OCI-M1 (cell line): ENCODE results near the gene SNAP47.

Experiments used
- DNase-seq: peaks from one replicate; lab custom pipeline; 2025; lab: John Stamatoyannopoulos, UW

The SNAP47 gene

DNA sequence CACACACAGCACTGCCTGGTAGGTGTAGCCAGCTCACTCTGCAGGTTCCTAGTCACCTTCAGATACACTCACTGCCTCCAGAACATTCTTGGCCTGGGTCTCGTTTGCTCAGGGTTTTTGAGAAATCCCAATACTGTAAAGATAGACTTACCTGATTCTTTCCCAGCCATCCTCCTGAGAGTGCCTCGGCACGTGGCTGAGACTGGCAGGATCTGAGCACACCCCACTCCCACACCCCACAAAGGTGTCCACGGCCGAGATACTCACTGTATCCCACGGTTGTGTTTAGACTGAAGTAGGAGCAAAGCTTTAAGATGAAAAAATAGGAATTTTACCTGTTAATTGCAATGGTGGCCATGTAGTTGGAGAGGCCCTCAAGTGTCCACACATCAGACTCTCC, 33.4 kb downstream of the SNAP47 start:
- no peak for DNase-seq

DNA sequence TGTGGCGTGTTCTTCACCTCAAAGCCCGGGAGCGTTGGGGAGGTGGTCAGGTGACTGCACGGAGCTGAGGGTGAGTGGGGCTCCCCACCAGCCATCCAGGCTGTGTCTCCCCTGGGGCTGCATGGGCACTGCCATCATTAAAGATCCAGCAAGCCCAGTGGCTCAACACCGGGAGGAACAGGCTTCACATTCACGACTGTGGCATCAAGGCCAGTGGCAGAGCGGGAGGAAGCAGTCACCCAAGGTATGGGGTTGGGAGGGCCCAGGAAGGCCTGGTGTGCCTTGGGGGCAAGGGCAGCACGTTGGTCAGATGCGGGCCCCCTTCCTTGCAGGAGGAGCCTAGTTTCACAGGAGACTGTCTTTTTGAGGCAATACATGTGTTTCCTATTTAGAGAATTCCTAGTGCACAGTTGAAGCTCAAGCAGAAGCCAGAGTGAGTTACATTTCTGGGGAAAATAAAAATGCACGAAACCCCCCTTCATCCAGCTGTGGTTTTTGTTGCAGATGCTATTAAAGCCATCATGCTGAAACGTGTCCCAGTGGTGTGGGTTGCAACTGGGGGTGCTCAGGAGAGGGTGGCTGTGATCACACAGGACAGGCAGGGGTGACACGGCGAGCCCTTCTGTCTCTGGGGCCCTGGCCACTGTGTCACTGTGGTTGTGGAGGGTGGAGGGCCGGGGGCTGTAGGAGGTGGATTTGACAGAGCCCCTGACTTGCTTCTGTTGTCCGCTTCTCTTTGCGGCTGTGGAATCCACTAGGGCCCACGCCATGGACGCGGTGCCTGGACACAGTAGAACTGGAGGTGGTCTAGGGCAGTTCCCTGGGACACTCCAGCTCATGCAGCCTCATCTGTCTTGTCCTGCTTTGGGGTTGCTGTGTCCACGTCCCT, 34.1 kb downstream of the SNAP47 start:
- no peak for DNase-seq

DNA sequence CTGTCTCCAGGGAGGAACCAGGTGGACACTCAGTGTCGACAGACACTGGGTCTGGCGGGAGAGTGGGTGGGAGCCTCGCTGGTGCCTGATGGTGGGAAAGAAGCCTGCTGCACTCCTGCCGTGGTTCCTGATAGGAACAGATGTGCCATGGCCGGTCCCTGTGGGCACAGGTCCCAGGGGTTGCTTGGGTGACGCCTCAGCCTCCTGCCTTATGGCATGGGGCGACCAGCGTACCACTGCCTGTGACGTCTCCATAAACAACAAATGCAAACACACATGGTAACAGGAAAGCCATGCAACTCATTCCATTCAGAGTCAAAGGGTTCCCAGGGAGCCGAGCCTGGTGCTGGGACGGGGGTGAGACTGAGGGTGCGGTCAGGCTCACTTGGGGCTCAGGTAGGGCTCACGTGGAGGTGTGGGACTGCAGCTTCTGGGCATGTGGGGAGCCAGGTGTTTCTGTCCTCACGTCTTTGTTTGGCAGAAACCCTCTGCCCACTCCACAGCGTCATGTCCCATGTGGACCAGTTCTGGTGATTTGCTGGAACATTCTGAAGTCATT, 34.8 kb downstream of the SNAP47 start:
- DNase-seq: no peak

DNA sequence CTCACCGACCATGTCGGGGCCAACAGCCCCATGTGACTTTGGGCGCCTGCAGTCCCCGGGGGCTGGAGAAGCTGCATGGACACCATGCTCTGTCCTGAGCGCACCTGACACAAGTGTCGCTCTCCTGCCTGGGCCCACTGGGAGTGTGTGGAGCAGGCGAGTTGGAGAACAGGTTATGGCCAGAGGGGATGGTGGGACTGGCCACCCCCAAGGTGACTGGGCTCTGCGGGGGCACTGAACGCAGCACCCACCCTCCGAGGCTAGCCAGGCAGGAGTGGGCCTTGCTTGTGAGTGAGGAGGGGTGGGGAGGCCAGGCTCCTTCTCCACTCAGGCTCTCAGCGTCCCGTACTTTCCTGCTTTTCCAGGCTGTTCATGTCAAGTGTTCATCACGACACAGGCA, 35.6 kb downstream of the SNAP47 start:
- DNase-seq: no peak

DNA sequence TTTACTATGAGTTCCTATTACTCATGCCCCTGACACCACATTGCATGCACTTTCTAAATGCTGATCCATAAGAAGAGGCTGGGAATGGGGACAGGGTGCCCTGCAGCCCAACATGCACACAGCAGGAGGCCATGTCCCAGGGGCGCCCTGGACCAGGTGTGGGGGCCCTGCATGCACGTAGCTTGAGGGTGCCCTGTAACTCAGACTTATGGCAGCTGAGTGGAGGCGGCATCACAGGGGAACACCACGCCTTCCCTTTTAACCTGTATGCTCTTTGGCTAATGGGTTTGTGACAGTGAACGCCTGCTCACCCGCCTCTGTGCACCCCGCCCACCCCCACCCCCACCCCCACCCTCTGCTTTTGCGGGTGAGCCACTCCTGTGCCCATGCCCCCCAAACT, 36.1 kb downstream of the SNAP47 start:
- no peak for DNase-seq

DNA sequence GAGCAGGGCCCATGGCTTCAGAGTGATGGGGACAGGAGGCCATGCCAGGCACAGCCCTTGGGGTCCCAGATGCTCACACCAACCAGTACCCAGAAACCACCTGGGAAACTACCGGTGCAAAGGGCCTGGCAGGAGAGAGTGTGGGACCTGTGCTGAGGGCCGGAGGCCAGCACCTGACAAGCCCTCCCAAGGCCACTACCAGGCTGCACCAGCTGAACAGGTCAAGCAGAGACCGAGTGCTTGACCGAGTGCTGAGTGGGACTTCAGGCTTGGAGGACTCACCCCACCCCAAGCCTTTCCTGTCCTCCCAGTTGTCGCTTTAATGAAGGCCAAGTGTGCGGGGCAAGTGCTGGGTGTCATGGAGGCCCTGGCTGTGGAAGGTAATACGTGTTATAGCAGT, 36.5 kb downstream of the SNAP47 start:
- no peak for DNase-seq

DNA sequence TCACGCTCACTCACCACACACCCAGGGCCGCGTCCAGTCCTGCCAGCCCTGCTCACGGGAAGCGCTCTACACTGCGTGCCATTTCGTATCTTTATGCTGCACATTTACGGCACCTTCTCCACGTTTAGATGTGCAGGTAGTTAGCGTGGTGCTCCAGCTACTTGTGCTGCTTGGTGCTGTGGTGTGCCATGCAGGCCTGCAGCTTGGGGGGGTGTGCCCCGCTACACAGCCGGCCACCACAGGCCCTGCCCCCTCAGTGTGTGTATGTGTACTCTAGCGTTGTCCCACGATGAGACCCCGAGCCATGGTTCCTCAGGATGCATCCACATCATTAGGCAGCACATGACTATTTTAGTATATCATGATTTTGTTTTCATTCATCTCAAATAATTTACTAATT, 38.3 kb downstream of the SNAP47 start:
- DNase-seq: no peak

DNA sequence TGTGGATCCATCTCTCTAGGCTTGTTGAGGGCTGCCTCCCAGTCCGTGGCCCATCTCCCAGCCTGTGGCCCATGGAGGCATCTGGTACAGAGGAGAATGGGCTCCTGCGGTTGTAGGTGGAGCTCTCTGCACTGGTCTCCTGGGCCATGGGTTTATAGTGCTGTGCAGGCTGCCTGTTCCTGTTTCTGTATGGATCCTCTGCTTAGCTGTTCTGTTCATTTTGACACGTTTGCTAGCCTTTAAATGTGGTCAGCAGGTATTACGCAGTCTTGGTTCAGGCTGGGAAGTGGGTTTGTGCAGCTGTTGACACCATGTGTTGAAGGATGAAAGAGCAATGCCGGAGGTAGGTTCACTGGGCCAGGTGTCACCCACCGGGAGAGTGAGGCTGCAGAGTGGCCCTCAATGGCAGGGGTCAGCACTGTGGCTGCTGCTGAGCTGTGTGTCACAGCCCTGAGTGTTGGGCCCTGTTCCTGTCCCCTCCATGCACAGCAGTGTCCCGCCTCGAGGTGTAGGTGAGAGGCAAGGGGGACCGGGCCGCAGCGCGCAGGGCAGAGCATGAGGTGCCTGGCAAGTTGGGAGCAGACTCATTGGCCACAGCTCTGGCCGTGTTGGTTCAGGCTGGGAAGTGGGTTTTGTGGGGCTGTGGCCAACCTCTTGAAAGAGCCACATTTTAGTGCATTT, 39.0 kb downstream of the SNAP47 start:
- no peak for DNase-seq

- DNase-seq: no peak
Measured at GRCh38 chr1:227774821-227775661, 39.8 kb downstream of the SNAP47 start.

- DNase-seq: no peak
Measured at GRCh38 chr1:227775841-227776240, 40.6 kb downstream of the SNAP47 start.

- no peak for DNase-seq
Measured at GRCh38 chr1:227776331-227776771, 41.1 kb downstream of the SNAP47 start.

- no peak for DNase-seq
Measured at GRCh38 chr1:227777156-227777555, 41.9 kb downstream of the SNAP47 start.

DNA sequence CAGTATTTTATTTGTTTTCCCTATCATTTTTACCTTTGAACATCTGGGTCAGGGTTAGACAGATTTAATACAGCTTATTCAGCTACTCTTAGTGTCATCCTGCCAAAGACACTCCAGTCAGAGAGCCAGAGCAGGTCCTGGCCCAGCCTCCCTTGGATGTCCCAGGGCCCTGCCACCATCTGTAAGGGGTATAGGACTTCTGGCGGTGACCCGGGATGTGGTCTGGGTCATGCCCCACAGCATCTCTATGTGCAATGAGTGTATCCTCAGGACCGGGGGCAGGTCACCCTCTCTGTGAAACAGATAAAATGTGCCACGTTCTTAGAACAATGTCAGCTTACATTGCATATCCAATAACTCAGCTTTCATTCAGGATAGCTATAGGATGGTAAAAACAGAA, 42.4 kb downstream of the SNAP47 start:
- no peak for DNase-seq

GRCh38 chr1:227778401-227778947, 43.2 kb downstream of the SNAP47 start:
- no peak for DNase-seq

GRCh38 chr1:227779021-227779441, 43.8 kb downstream of the SNAP47 start:
- DNase-seq: no peak

DNA sequence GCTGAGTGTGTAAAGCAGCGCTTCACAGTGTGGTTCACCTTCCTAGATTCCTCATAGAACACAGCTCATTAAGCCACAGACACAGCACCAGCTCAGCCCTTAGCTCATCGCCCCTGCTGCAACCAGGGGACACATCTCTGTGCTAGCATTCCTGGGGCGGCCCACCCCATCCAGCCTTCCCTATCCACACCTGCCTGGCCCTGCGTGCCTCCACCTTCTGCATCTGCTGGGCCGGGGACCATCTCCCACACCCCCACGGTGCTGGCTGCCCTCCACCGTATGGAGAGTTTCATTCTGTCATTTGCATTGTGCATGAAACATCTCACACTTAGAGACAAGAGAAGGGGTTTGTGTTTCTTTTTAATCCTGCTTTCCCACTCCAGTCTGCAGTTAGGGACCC, 44.5 kb downstream of the SNAP47 start:
- no peak for DNase-seq

- DNase-seq: no peak
Measured at GRCh38 chr1:227780101-227781044, 45.1 kb downstream of the SNAP47 start.

- DNase-seq: no peak
Measured at GRCh38 chr1:227781314-227781930, 46.2 kb downstream of the SNAP47 start.

GRCh38 chr1:227782226-227782625, 47.0 kb downstream of the SNAP47 start:
- no peak for DNase-seq

GRCh38 chr1:227785094-227785804, 50.0 kb downstream of the SNAP47 start:
- no peak for DNase-seq
